ENCODE results near the gene PTGFR. TPM values are rescaled to one million over a fixed set of nuclear protein-coding genes. Genes with fewer than 3 reads are reported as not detected.

Gene PTGFR
- 0.05 and 0.14 TPM in 2 replicates for total RNA-seq

GRCh38 chr1:78490861-78491450, at the start of gene PTGFR:
PTGFR (plus strand) TSS chr1:78490974; CDS start chr1:78492744, 1,770 bp downstream.

Other genes with a start within 250 kb of the PTGFR start
- gene IFI44L, start 129.5 kb downstream of the PTGFR start, total RNA-seq, result 0.07 and 0.28 TPM in 2 replicates
- gene IFI44, start 158.9 kb downstream of the PTGFR start, total RNA-seq, result 0.37 and 2.8 TPM in 2 replicates

All from airway epithelial cell (primary cell).